ENCODE results near the gene CA12.

Gene CA12

DNA sequence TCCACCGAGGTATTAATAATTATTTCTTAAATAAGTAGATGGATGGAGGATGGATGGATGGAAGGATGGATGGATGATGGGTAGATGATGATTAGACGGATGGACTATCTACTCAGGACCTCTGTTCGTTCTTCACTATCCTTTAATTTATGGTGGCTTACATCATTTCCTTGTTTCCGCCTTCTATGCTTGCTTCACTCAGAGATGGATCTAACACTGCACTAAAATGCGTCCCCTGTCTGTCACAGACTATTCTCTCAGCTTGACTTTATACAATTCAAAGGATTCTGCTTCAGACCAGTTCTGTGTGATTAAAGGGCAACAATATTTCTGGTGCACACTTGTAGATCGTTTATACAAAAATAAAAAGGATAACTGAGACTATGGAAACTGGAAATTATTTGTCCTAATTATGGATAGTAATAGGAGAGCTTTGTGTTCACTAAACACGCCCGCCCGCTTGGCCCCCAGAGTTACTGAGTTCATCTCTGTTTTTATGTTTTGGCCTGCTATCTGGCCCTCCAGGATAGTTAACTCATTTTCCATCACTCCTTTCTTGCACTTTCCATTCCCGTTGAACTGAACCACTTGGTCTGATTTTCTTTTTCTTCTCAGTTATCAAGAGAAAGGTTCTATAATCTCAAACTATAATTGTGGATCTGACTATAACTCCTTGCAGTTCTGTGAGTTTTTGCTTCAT is 41.4 kb upstream of the CA12 start:
- ATAC-seq, result no peak
- TF ChIP-seq OSR1 (CRISPR knock-in tag; IDR thresholded peaks at IDR 0.05) (no peak), ISL1 (CRISPR knock-in tag; IDR thresholded peaks at IDR 0.05) (no peak), ZNF8 (CRISPR knock-in tag; IDR thresholded peaks at IDR 0.05) (no peak), ZFP30 (CRISPR knock-in tag; IDR thresholded peaks at IDR 0.05) (no peak), PPARA (CRISPR knock-in tag; IDR thresholded peaks at IDR 0.05; ENCODE audit: borderline replicate concordance) (no peak), ZNF565 (CRISPR knock-in tag; conservative IDR thresholded peaks at IDR 0.05; ENCODE audit: low read depth) (no peak), ZFP3 (CRISPR knock-in tag; IDR thresholded peaks at IDR 0.05) (no peak), RARB (CRISPR knock-in tag; IDR thresholded peaks at IDR 0.05) (no peak), CSDC2 (CRISPR knock-in tag; IDR thresholded peaks at IDR 0.05) (no peak), BACH2 (CRISPR knock-in tag; IDR thresholded peaks at IDR 0.05; ENCODE audit: borderline replicate concordance) (no peak), TCF4 (CRISPR knock-in tag; IDR thresholded peaks at IDR 0.05; ENCODE audit: borderline replicate concordance) (no peak)

- ATAC-seq, result no peak
- no peak for TF ChIP-seq ZNF565 (CRISPR knock-in tag; conservative IDR thresholded peaks at IDR 0.05; ENCODE audit: low read depth)
- TF ChIP-seq, protein P1, sequence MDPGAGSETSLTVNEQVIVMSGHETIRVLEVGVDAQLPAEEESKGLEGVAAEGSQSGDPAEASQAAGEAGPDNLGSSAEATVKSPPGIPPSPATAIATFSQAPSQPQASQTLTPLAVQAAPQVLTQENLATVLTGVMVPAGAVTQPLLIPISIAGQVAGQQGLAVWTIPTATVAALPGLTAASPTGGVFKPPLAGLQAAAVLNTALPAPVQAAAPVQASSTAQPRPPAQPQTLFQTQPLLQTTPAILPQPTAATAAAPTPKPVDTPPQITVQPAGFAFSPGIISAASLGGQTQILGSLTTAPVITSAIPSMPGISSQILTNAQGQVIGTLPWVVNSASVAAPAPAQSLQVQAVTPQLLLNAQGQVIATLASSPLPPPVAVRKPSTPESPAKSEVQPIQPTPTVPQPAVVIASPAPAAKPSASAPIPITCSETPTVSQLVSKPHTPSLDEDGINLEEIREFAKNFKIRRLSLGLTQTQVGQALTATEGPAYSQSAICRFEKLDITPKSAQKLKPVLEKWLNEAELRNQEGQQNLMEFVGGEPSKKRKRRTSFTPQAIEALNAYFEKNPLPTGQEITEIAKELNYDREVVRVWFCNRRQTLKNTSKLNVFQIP (CRISPR knock-in tag; IDR thresholded peaks at IDR 0.05; ENCODE audit: borderline replicate concordance, low read depth), result no peak
- TF ChIP-seq TCF4 (CRISPR knock-in tag; IDR thresholded peaks at IDR 0.05; ENCODE audit: borderline replicate concordance), result no peak
- no peak for TF ChIP-seq CSDC2 (CRISPR knock-in tag; IDR thresholded peaks at IDR 0.05)
- no peak for TF ChIP-seq ARNTL (CRISPR knock-in tag; IDR thresholded peaks at IDR 0.05; ENCODE audit: borderline replicate concordance, low read depth)
- TF ChIP-seq ZFP3 (CRISPR knock-in tag; IDR thresholded peaks at IDR 0.05), result no peak
- TF ChIP-seq SNAI2 (CRISPR knock-in tag; IDR thresholded peaks at IDR 0.05), result no peak
- no peak for TF ChIP-seq BACH2 (CRISPR knock-in tag; IDR thresholded peaks at IDR 0.05; ENCODE audit: borderline replicate concordance)
- no peak for TF ChIP-seq TSHZ2 (CRISPR knock-in tag; IDR thresholded peaks at IDR 0.05)
- no peak for TF ChIP-seq ZNF8 (CRISPR knock-in tag; IDR thresholded peaks at IDR 0.05)
- no peak for TF ChIP-seq RARB (CRISPR knock-in tag; IDR thresholded peaks at IDR 0.05)
- TF ChIP-seq CREB5 (CRISPR knock-in tag; IDR thresholded peaks at IDR 0.05; ENCODE audit: low read depth), result no peak
Measured at GRCh38 chr15:63421433-63421832, 39.8 kb upstream of the CA12 start.

- ATAC-seq, result no peak
- TF ChIP-seq ESRRG (CRISPR knock-in tag; IDR thresholded peaks at IDR 0.05) (no peak), ZFP30 (CRISPR knock-in tag; IDR thresholded peaks at IDR 0.05) (no peak), GLIS3 (CRISPR knock-in tag; IDR thresholded peaks at IDR 0.05) (no peak), ZC3H10 (CRISPR knock-in tag; IDR thresholded peaks at IDR 0.05) (no peak), PPARA (CRISPR knock-in tag; IDR thresholded peaks at IDR 0.05; ENCODE audit: borderline replicate concordance) (no peak), TOX (CRISPR knock-in tag; IDR thresholded peaks at IDR 0.05; ENCODE audit: borderline replicate concordance) (no peak), TSHZ2 (CRISPR knock-in tag; IDR thresholded peaks at IDR 0.05) (no peak), BACH2 (CRISPR knock-in tag; IDR thresholded peaks at IDR 0.05; ENCODE audit: borderline replicate concordance) (no peak), CREB5 (CRISPR knock-in tag; IDR thresholded peaks at IDR 0.05; ENCODE audit: low read depth) (no peak), ZNF8 (CRISPR knock-in tag; IDR thresholded peaks at IDR 0.05) (no peak), SNAI2 (CRISPR knock-in tag; IDR thresholded peaks at IDR 0.05) (no peak), OSR1 (CRISPR knock-in tag; IDR thresholded peaks at IDR 0.05) (no peak), ZNF70 (CRISPR knock-in tag; IDR thresholded peaks at IDR 0.05) (no peak), ZFP3 (CRISPR knock-in tag; IDR thresholded peaks at IDR 0.05) (no peak), CSDC2 (CRISPR knock-in tag; IDR thresholded peaks at IDR 0.05) (no peak), CSRNP3 (CRISPR knock-in tag; IDR thresholded peaks at IDR 0.05) (no peak)
- TF ChIP-seq, protein P2, sequence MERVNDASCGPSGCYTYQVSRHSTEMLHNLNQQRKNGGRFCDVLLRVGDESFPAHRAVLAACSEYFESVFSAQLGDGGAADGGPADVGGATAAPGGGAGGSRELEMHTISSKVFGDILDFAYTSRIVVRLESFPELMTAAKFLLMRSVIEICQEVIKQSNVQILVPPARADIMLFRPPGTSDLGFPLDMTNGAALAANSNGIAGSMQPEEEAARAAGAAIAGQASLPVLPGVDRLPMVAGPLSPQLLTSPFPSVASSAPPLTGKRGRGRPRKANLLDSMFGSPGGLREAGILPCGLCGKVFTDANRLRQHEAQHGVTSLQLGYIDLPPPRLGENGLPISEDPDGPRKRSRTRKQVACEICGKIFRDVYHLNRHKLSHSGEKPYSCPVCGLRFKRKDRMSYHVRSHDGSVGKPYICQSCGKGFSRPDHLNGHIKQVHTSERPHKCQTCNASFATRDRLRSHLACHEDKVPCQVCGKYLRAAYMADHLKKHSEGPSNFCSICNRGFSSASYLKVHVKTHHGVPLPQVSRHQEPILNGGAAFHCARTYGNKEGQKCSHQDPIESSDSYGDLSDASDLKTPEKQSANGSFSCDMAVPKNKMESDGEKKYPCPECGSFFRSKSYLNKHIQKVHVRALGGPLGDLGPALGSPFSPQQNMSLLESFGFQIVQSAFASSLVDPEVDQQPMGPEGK (CRISPR knock-in tag; IDR thresholded peaks at IDR 0.05; ENCODE audit: borderline replicate concordance), result no peak
Measured at GRCh38 chr15:63420333-63420747, 38.7 kb upstream of the CA12 start.
